GM13976 (cell line): Measurements from ENCODE around the gene SLIT3.
A peak's percentile ranks its signal among the peaks of the same experiment; 100 is the strongest.

ENCODE experiments used
- DNase-seq: peaks from one replicate; pipeline ENCODE4 v3.0.0; 2012; ENCODE audit warnings: low spot score
- in situ Hi-C: fragments of 300-500 bp; cut with MboI; formaldehyde crosslinking; loops from one replicate; pipeline ENCODE4 v1.12.0; 2022; ENCODE audit warnings: low sequenced_read_pairs, mixed read lengths, inconsistent platforms; ENCODE audit not compliant: unreplicated experiment
- TF ChIP-seq, protein P1 (sequence below): IDR thresholded peaks from 2 replicates; pipeline ENCODE4 v1.5.1; 2012; ENCODE audit warnings: borderline replicate concordance, mild to moderate bottlenecking; ENCODE audit not compliant: insufficient read depth; ENCODE audit errors: extremely low read depth, missing control alignments, control extremely low read depth

The SLIT3 gene

DNA sequence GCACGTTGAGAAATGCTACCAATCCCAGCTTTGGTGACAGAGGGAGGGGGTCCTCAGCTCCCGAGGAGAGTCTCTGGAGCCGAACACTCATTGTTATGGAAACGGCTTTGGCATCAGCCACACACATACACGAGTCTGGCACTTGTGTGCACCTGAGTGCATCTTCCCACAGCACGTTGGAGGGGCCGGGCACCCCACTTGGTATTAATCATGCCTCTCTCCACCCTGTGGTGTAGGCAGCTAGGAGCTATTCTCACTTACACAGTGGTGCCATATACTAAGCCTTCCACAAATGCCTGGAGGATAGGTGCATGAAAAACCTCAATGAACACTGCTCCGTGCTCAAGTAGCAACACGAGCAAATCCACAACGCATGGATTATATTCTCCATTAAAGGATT lies 587.9 kb downstream of the SLIT3 start:
- in situ Hi-C loops = no loop called here
- DNase-seq = no peak
- TF ChIP-seq, protein P1, sequence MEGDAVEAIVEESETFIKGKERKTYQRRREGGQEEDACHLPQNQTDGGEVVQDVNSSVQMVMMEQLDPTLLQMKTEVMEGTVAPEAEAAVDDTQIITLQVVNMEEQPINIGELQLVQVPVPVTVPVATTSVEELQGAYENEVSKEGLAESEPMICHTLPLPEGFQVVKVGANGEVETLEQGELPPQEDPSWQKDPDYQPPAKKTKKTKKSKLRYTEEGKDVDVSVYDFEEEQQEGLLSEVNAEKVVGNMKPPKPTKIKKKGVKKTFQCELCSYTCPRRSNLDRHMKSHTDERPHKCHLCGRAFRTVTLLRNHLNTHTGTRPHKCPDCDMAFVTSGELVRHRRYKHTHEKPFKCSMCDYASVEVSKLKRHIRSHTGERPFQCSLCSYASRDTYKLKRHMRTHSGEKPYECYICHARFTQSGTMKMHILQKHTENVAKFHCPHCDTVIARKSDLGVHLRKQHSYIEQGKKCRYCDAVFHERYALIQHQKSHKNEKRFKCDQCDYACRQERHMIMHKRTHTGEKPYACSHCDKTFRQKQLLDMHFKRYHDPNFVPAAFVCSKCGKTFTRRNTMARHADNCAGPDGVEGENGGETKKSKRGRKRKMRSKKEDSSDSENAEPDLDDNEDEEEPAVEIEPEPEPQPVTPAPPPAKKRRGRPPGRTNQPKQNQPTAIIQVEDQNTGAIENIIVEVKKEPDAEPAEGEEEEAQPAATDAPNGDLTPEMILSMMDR = no peak

DNA sequence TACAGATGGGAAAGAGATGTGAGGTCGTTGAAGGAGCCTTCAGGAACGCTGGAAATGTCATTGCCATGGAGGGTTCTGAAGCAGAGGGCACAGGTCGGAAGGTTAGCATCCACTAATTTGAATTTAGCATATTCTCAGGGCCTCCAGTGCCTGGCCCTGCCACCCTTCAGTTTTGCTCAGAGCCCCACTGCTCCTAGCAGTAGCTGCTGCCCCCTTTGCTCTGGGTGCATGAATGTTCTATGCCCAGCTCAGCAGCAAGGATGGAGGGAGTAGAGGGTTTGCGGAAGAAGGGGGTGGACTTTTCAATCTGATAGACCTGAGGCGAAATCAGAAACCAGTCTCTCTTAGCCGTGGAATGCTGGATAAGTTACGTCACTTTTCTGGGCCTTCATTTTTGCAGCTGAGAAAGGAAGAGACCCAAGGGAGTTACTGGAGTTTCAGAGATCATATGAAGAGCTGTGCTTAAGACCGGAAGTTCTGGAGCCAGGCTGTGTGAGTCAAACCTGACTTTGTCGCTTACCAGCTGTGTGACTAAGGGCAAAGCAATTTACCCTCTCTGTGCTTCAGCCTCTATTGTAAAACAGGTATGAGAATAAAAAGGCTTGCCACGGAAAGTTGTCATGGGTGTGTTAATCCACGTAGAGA lies 588.5 kb downstream of the SLIT3 start:
- DNase-seq = no peak
- in situ Hi-C loops = no loop called here
- TF ChIP-seq, protein P1 = no peak

DNA sequence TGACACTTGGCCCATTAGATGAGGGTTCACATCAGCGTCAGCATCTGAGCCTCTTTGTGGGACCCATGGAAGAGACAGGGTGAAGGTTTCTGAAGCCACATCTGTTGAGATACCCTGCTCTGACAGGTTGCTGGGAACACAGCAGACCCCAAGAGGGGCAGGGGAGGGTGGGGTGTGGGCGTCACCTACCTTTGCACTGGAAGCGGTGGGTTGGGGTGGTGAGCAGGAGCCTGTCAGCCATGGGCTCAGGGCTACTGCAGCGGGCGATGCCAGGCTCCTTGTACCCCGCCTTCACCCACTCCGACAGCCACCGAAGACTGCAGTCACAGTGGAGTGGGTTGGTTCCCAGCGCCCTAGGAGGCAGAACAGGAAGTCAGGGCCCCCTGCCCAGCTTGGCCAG lies 590.2 kb downstream of the SLIT3 start:
- no peak for DNase-seq
- in situ Hi-C loops = no loop called here
- TF ChIP-seq, protein P1 = no peak

DNA sequence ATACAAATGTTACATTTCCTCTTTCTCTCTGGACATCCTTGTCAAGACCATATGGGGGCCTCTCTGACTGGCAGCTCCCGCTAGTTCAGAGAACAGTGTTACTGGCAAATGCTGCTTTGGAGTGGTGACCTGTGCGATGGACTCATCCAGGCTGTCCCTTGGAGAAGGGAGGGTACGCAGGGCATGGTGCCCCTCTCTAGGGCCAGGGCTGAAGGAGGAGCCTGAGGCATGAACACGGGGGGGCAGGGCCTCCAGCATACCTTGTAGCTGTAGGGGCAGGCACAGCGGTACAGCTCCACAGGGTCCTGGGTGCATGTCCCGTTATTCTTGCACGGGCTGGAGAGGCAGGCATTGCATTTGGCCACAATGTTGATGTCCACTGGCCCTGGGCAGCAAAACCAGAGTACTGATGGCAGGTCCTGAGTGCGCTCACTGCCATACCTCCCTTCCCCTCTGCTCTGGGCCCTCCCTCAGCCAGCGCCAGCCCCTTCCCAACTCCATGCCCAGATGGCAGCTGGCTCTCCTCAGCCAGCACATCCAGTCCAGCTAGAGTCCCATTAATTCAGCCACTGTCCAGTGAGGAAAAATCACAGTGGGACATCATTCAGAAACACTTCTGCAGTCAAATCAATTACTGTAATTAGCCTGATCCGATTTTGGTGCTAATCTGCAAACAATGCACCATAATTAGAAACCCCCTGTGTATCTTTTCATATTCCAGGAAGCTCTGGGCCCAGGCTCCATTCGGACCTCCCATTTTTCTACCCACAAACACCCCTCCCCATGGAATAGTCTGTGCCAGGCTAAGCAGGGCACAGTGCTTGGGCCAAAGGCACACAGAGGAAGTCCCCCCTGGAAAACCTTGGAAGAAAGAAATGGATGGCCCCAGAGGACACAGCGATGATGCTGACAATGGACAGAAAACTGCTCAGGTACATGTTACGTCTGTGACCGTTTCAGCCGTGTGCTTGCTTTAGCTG lies 592.9 kb downstream of the SLIT3 start:
- in situ Hi-C loops = no loop called here
- TF ChIP-seq, protein P1 = no peak

DNA sequence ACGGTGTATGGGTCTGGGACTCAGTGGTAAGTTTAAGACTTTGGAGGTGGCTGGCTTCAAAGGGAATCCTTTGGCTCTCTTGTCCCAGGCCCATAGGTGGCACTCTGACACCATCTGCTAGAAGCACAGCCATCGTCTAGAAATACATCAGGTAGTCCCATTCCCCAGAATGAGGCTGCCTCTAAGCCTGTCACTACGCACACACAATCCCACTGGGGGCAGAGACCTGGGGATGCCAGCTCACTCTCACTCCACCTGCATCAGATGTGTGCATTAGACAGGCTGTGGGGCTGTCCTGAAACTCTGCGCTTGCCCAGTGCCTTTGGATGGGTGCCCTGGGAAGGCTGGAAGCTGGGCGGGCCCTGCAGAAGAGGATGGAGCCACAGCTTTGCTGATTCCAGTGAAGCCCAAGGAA lies 594.3 kb downstream of the SLIT3 start:
- no peak for DNase-seq
- in situ Hi-C loops = no loop called here
- TF ChIP-seq, protein P1 = peak; percentile 19

More for the DNA sequence above, 592.9 kb downstream of the SLIT3 start:
- DNase-seq = no peak

DNA sequence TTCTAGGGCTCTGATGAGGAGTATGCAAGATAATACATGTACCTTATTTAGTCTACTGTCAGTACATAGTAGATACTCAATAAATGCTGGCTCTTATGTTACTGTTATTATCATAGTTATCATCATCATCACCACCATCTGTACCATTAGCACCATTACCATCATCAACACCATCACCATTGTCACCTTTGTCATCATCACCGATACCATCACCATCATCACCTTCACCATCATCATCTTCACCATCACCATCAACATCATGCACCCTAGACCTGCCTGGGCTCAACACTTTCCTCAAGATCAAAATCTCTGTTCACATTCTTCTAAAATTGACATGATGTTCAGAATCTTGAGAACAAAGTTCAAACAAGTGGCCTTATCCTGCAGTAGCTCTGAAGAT lies 595.6 kb downstream of the SLIT3 start:
- DNase-seq = no peak
- in situ Hi-C loops = no loop called here
- TF ChIP-seq, protein P1 = no peak
